ENCODE results near the gene LPXN.
A peak's percentile ranks its signal among the peaks of the same experiment; 100 is the strongest.

Gene LPXN

GRCh38 chr11:58580311-58580710 is 4.7 kb upstream of the LPXN start:
- H3K4me3 ChIP-seq: peak overlapping the region; percentile 93 to 100 (median 99)
- peak overlapping the region in 16 of 21 experiments; percentile 98 to 100 (median 100) for H3K27ac ChIP-seq

- H3K4me3 ChIP-seq: peak overlapping the region; percentile 93 to 100 (median 99)
- peak overlapping the region; percentile 98 to 100 (median 100) for H3K27ac ChIP-seq
Observed at GRCh38 chr11:58579192-58580129, 3.8 kb upstream of the LPXN start.

GRCh38 chr11:58578635-58579191 is 3.1 kb upstream of the LPXN start, which contains the start of gene ZFP91:
Gene ZFP91, plus strand, starts transcription at chr11:58579063. Its CDS starts 219 bp downstream, at chr11:58579282.
- Histone ChIP-seq H3K27ac (peak within 1 kb of the TSS; percentile 98 to 100 (median 100)), H3K4me3 (peak within 1 kb of the TSS; percentile 93 to 100 (median 99))

- Histone ChIP-seq H3K27ac (peak overlapping the region; percentile 96 to 100 (median 100)), H3K4me3 (peak overlapping the region; percentile 93 to 100 (median 99))
Observed at GRCh38 chr11:58578136-58578634, 2.5 kb upstream of the LPXN start.

- Histone ChIP-seq H3K27ac (peak overlapping the region; percentile 71 to 100 (median 100)), H3K4me3 (peak overlapping the region; percentile 93 to 100 (median 99))
Observed at GRCh38 chr11:58577555-58578135, 2.0 kb upstream of the LPXN start.

GRCh38 chr11:58576887-58577471 is 1.3 kb upstream of the LPXN start:
- Histone ChIP-seq H3K27ac (peak overlapping the region; percentile 19 to 100 (median 100)), H3K4me3 (peak overlapping the region; percentile 93 to 100 (median 99))

GRCh38 chr11:58574881-58575280 is 775 bp downstream of the LPXN start:
- peak overlapping the region in 20 of 21 experiments; percentile 45 to 100 (median 100) for H3K27ac ChIP-seq
- H3K4me3 ChIP-seq: peak overlapping the region in 6 of 7 experiments; percentile 10 to 34 (median 20)

- Histone ChIP-seq H3K4me3 (peak overlapping the region; percentile 7 to 29 (median 11)), H3K27ac (peak overlapping the region in 20 of 21 experiments; percentile 45 to 100 (median 100))
Observed at GRCh38 chr11:58573451-58574104, 2.1 kb downstream of the LPXN start.

- Histone ChIP-seq H3K4me3 (peak overlapping the region in 3 of 7 experiments; percentile 7 to 24 (median 11)), H3K27ac (peak overlapping the region in 20 of 21 experiments; percentile 45 to 100 (median 100))
Observed at GRCh38 chr11:58572906-58573305, 2.8 kb downstream of the LPXN start.

GRCh38 chr11:58567889-58568512 is 7.7 kb downstream of the LPXN start:
- no peak overlapping the region for H3K27ac ChIP-seq
- no peak overlapping the region for H3K4me3 ChIP-seq

- peak overlapping the region in 7 of 21 experiments; percentile 3 to 66 (median 33) for H3K27ac ChIP-seq
Observed at GRCh38 chr11:58564231-58564630, 11.4 kb downstream of the LPXN start.

GRCh38 chr11:58562375-58562800 is 13.3 kb downstream of the LPXN start:
- peak overlapping the region in 5 of 21 experiments; percentile 3 to 54 (median 11) for H3K27ac ChIP-seq
- H3K4me3 ChIP-seq: no peak overlapping the region

More at GRCh38 chr11:58564231-58564630, 11.4 kb downstream of the LPXN start:
- H3K4me3 ChIP-seq: no peak overlapping the region

- Histone ChIP-seq H3K27ac (peak overlapping the region in 1 of 21 experiments; percentile 1), H3K4me3 (no peak overlapping the region)
Observed at GRCh38 chr11:58561394-58562098, 14.1 kb downstream of the LPXN start.

- no peak overlapping the region for H3K4me3 ChIP-seq
- no peak overlapping the region for H3K27ac ChIP-seq
Observed at GRCh38 chr11:58560842-58561241, 14.8 kb downstream of the LPXN start.

- no peak overlapping the region for H3K27ac ChIP-seq
- H3K4me3 ChIP-seq: no peak overlapping the region
Observed at GRCh38 chr11:58549644-58550043, 26.0 kb downstream of the LPXN start.

- no peak overlapping the region for H3K4me3 ChIP-seq
- no peak overlapping the region for H3K27ac ChIP-seq
Observed at GRCh38 chr11:58546841-58547240, 28.8 kb downstream of the LPXN start.

GRCh38 chr11:58531865-58532341 is 43.8 kb downstream of the LPXN start:
- Histone ChIP-seq H3K27ac (no peak overlapping the region), H3K4me3 (no peak overlapping the region)

- no peak overlapping the region for H3K4me3 ChIP-seq
- peak overlapping the region in 3 of 21 experiments; percentile 9 to 46 (median 16) for H3K27ac ChIP-seq
Observed at GRCh38 chr11:58530236-58530635, 45.4 kb downstream of the LPXN start.
